K562 (cell line): ENCODE measurements around the gene MSL3. TPM values are rescaled to one million over a fixed set of nuclear protein-coding genes. Genes with fewer than 3 reads are reported as not detected.

ENCODE experiments used
- ATAC-seq: fragments of 200-7000 bp; cut with Tn5 transposase; 3 replicates; pipeline ENCODE4 v1.9.1; 2020; ENCODE audit warnings: moderate library complexity
- BruUV-seq: library from RNA; stranded (reverse); fragments of 400-500 nt; replicated peaks from 2 replicates; lab custom pipeline; 2021; lab: Mats Ljungman, UMichigan
- CTCF ChIA-PET: fragments of 300-600 bp; formaldehyde crosslinking; extraction: SDS; loops from one replicate; lab custom pipeline; 2021; ENCODE audit warnings: low intra/inter-chr PET ratio; lab: Yijun Ruan, JAX
- POLR2A ChIA-PET: fragments of 300-600, 350-650 bp; sonication (Branson Sonifier 250); formaldehyde crosslinking; extraction: SDS; loops from one replicate; lab custom pipeline; 2021; ENCODE audit warnings: antibody characterized with exemption, inconsistent platforms; lab: Yijun Ruan, JAX
- DNase-seq, 4 experiments: peaks; one replicate each; pipeline versions ENCODE4 v3.0.0 to v3.0.0-alpha.2; 2011 to 2018; ENCODE audit warnings: low spot score in 3 of 4, mixed read lengths in 3 of 4; ENCODE audit errors: extremely low read depth in 1 of 4
- FAIRE-seq: peaks from 2 replicates; lab custom pipeline; 2011; peaks lifted over from hg19 to GRCh38; lab: Jason Lieb, UNC
- H2AFZ ChIP-seq: 2 replicates; pipeline ENCODE4 v1.6.0; 2011; ENCODE audit warnings: low read depth, low read length, control low read depth, inconsistent platforms
- H3K27ac ChIP-seq: fragments of 200-600 bp; 3 replicates; pipeline ENCODE4 v1.8.0; 2011; ENCODE audit warnings: low read depth, mild to moderate bottlenecking, control low read depth, inconsistent platforms, low read length, moderate library complexity, mixed read lengths; ENCODE audit errors: extremely low read depth
- H3K27me3 ChIP-seq, 2 experiments: fragments of 300-600 bp in 1 of 2; 2 replicates in 1 of 2; 3 replicates in 1 of 2; pipeline versions ENCODE4 v1.6.0 to v1.8.0; 2011; ENCODE audit warnings: inconsistent platforms in 2 of 2, low read length in 2 of 2, mild to moderate bottlenecking in 1 of 2, mixed read lengths in 1 of 2, moderate library complexity in 1 of 2; ENCODE audit not compliant: control insufficient read depth in 2 of 2, insufficient read depth in 2 of 2
- H3K36me3 ChIP-seq: fragments of 300-600 bp; 3 replicates; pipeline ENCODE4 v1.8.0; 2011; ENCODE audit warnings: mild to moderate bottlenecking, low read length, inconsistent platforms; ENCODE audit not compliant: control insufficient read depth, insufficient read depth
- H3K4me1 ChIP-seq, 2 experiments: fragments of 200-600 bp in 1 of 2; replicated peaks in 1 of 2; 2 replicates in 1 of 2; 3 replicates in 1 of 2; pipeline versions ENCODE4 v1.5.1 to v1.8.0; 2011; ENCODE audit warnings: inconsistent platforms in 2 of 2, low read length in 2 of 2, mild to moderate bottlenecking in 1 of 2, mixed read lengths in 1 of 2, moderate library complexity in 1 of 2; ENCODE audit not compliant: control insufficient read depth in 2 of 2, insufficient read depth in 2 of 2
- H3K4me2 ChIP-seq: 2 replicates; pipeline ENCODE4 v1.6.1; 2011; ENCODE audit warnings: low read length, control low read depth, inconsistent platforms, mixed read lengths; ENCODE audit not compliant: insufficient read depth
- H3K4me3 ChIP-seq: fragments of 200-600 bp; sonication (generic), shearing (Covaris generic); 2 replicates; pipeline ENCODE4 v1.5.1; 2016; ENCODE audit warnings: control low read depth, inconsistent platforms
- H3K79me2 ChIP-seq: fragments of 200-600 bp; 3 replicates; pipeline ENCODE4 v1.8.0; 2011; ENCODE audit warnings: low read length, inconsistent platforms; ENCODE audit not compliant: control insufficient read depth, insufficient read depth
- H3K9ac ChIP-seq, 2 experiments: 2 replicates each; pipeline versions ENCODE4 v1.6.0 to v1.6.1; 2011; ENCODE audit warnings: low read depth in 2 of 2, low read length in 2 of 2, control low read depth in 1 of 2, inconsistent platforms in 1 of 2, mild to moderate bottlenecking in 1 of 2, mixed read lengths in 1 of 2; ENCODE audit not compliant: insufficient read depth in 1 of 2
- H3K9me1 ChIP-seq: one replicate; pipeline ENCODE4 v1.6.0; 2011; ENCODE audit warnings: inconsistent platforms, mild to moderate bottlenecking, low read length, moderate library complexity; ENCODE audit not compliant: control insufficient read depth, insufficient read depth
- H3K9me3 ChIP-seq: replicated peaks from 2 replicates; pipeline ENCODE4 v1.5.1; 2011; ENCODE audit warnings: low read depth, low read length, inconsistent platforms; ENCODE audit not compliant: control insufficient read depth, insufficient read depth
- H4K20me1 ChIP-seq: replicated peaks from 2 replicates; pipeline ENCODE4 v1.6.1; 2011; ENCODE audit warnings: low read length, inconsistent platforms, mixed read lengths; ENCODE audit not compliant: control insufficient read depth, insufficient read depth
- ATF1 ChIP-seq, 2 experiments: fragments of 450-650 bp in 1 of 2; IDR thresholded peaks; 2 replicates each; pipeline ENCODE4 v1.6.1; 2016; ENCODE audit warnings: missing compliant biosample characterization in 1 of 2, missing genetic modification characterization in 1 of 2
- BRD4 ChIP-seq: fragments of 200-600 bp; sonication (generic); IDR thresholded peaks from 2 replicates; pipeline ENCODE4 v1.6.1; 2017; ENCODE audit warnings: inconsistent platforms
- CBX3 ChIP-seq, 2 experiments: IDR thresholded peaks; 1 replicate in 1 of 2; 2 replicates in 1 of 2; pipeline ENCODE4 v1.6.1; 2012; ENCODE audit warnings: inconsistent platforms in 2 of 2, low read length in 2 of 2, borderline replicate concordance in 1 of 2, control low read depth in 1 of 2
- CBX5 ChIP-seq: IDR thresholded peaks from 2 replicates; pipeline ENCODE4 v1.6.1; 2014; ENCODE audit warnings: low read depth, borderline replicate concordance
- FOXK2 ChIP-seq, 2 experiments: fragments of 450-650 bp; IDR thresholded peaks in 1 of 2; conservative IDR thresholded peaks in 1 of 2; 2 replicates each; pipeline ENCODE4 v1.6.1; 2016; ENCODE audit warnings: low read depth in 2 of 2, mild to moderate bottlenecking in 1 of 2
- RFX7 ChIP-seq: fragments of 250-450 bp; sonication (Bioruptor Pico); IDR thresholded peaks from 2 replicates; pipeline ENCODE4 v1.5.1; 2021; ENCODE audit warnings: mild to moderate bottlenecking
- RNF2 ChIP-seq: sonication (generic); IDR thresholded peaks from 2 replicates; pipeline ENCODE4 v1.6.1; 2016
- STAG1 ChIP-seq: sonication (generic); formaldehyde crosslinking; IDR thresholded peaks from 2 replicates; pipeline ENCODE4 v1.5.0; 2020; ENCODE audit warnings: missing genetic modification reagents, borderline replicate concordance
- ZC3H8 ChIP-seq: fragments of 450-650 bp; IDR thresholded peaks from 2 replicates; pipeline ENCODE4 v1.6.1; 2017
- ZFP1 ChIP-seq: fragments of 450-650 bp; formaldehyde crosslinking; IDR thresholded peaks from 2 replicates; pipeline ENCODE4 v1.4.0; 2020; ENCODE audit warnings: mild to moderate bottlenecking, mixed read lengths
- ZFP36 ChIP-seq: fragments of 150-350 bp; IDR thresholded peaks from 2 replicates; pipeline ENCODE4 v1.6.1; 2018; ENCODE audit warnings: low read length, low read depth; ENCODE audit not compliant: partially characterized antibody
- ZKSCAN1 ChIP-seq: fragments of 150-350 bp; IDR thresholded peaks from 2 replicates; pipeline ENCODE4 v1.6.1; 2016; ENCODE audit warnings: low read depth, low read length
- ZNF134 ChIP-seq: fragments of 250-450 bp; sonication (Bioruptor Pico); conservative IDR thresholded peaks from 2 replicates; pipeline ENCODE4 v1.4.0; 2020
- ZNF707 ChIP-seq: fragments of 250-450 bp; sonication (Bioruptor Pico); conservative IDR thresholded peaks from 2 replicates; pipeline ENCODE4 v1.8.0; 2022; ENCODE audit warnings: inconsistent platforms, mild to moderate bottlenecking, moderate library complexity
- in situ Hi-C: fragments of 300-500 bp; cut with MboI; formaldehyde crosslinking; loops from 4 replicates; pipeline ENCODE4 v1.15.0; 2018; ENCODE audit warnings: inconsistent platforms, mixed read lengths
- intact Hi-C: fragments of 100-400 bp; cut with micrococcal nuclease; formaldehyde crosslinking; loops from 2 replicates; pipeline ENCODE4 v1.14.2; 2022
- polyA plus RNA-seq, 8 experiments: library from polyadenylated mRNA; depleted of rRNA in 4 of 8; stranded (reverse) in 5 of 8; unstranded in 3 of 8; fragments of >200 nt; fragmentation: Nextera tagmentation in 2 of 8; fragmentation: Illumina TruSeq in 1 of 8; extraction: Ambion mirVana in 2 of 8; extraction: Trizol in 1 of 8; gene quantifications; 2 replicates each; pipeline versions ENCODE4 v1.2.1 to v1.2.3, GENCODE V29; 2011 to 2014; ENCODE audit warnings: inconsistent platforms in 1 of 8, missing spikeins in 1 of 8
- total RNA-seq, 7 experiments: library from RNA; depleted of rRNA in 6 of 7; stranded (reverse); fragments of >200 nt in 6 of 7; fragmentation: Illumina TruSeq in 2 of 7; extraction: Trizol in 2 of 7; gene quantifications; 2 replicates each; pipeline versions ENCODE4 v1.2.1 to v1.2.3, GENCODE V29; 2011 to 2021; ENCODE audit warnings: low replicate concordance in 1 of 7
- TF ChIP-seq, protein P1 (sequence below): fragments of 250-450 bp; sonication (Bioruptor Pico); IDR thresholded peaks from 2 replicates; pipeline ENCODE4 v1.8.0; 2021; ENCODE audit warnings: mild to moderate bottlenecking, moderate library complexity
- TF ChIP-seq, protein P2 (sequence below): IDR thresholded peaks from 2 replicates; pipeline ENCODE4 v1.6.1; 2011; ENCODE audit not compliant: insufficient read length; ENCODE audit errors: extremely low read depth
- TF ChIP-seq, protein P3 (sequence below): fragments of 200-400 bp; formaldehyde crosslinking; IDR thresholded peaks from 2 replicates; pipeline ENCODE4 v1.6.1; 2017; ENCODE audit warnings: mild to moderate bottlenecking, low read depth, low read length, moderate library complexity

MSL3 gene
- total and polyA plus RNA-seq, 9 of the 15 experiments (the other 6 are each of a cell fraction or from before 2014, with no cell fraction given): 21.3 to 39.9 (median 27.1) TPM

DNA sequence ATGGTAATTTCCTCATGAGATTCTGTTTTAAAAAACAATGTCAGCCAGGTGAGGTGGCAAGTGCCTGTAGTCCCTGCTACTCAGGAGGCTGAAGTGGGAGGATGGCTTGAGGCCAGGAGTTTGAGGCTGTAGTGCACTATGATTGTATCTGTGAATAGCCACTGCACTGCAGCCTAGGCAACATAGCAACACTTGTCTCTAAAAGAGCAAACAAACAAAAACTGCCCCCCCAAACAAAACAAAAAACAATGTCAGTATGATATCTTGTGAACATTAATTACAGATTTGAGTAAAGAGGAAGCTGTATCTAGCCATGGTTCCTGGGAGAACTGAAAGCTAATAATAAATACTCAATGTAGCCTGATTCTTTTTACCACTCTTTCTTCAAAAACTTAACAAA lies 6.8 kb upstream of the MSL3 start:
- Histone ChIP-seq H3K27ac (no peak overlapping the region), H3K9ac (no peak overlapping the region), H3K9me3 (no peaks in the 10 kb centered on the region), H3K4me1 (no peaks in the 10 kb centered on the region; a peak in 1 of 5 replicates), H3K79me2 (no peaks in the 10 kb centered on the region), H4K20me1 (no peaks in the 10 kb centered on the region), H3K27me3 (no peaks in the 10 kb centered on the region; a peak in 3 of 5 replicates), H3K36me3 (no peaks in the 10 kb centered on the region), H3K4me3 (no peak overlapping the region), H3K4me2 (no peak overlapping the region), H2AFZ (no peak overlapping the region), H3K9me1 (no peaks in the 10 kb centered on the region)
- TF ChIP-seq ZC3H8 (no peak), CBX3 (IDR thresholded peaks at IDR 0.05; ENCODE audit: borderline replicate concordance in 1 of 2, low read length in 2 of 2) (no peak), BRD4 (no peak), ZNF134 (no peak), RFX7 (no peak), ZFP36 (no peak), STAG1 (CRISPR knock-in tag) (no peak), ATF1 (CRISPR knock-in tag; IDR thresholded peaks at IDR 0.05) (no peak), ATF1 (tag; IDR thresholded peaks at IDR 0.05) (no peak), FOXK2 (conservative IDR thresholded peaks at IDR 0.05 in 1 of 2, IDR thresholded peaks at IDR 0.05 in 1 of 2; ENCODE audit: low read depth in 2 of 2) (no peak), ZNF707 (CRISPR knock-in tag) (no peak), CBX5 (no peak), ZKSCAN1 (no peak), RNF2 (no peak), ZFP1 (no peak)
- TF ChIP-seq, protein P1, sequence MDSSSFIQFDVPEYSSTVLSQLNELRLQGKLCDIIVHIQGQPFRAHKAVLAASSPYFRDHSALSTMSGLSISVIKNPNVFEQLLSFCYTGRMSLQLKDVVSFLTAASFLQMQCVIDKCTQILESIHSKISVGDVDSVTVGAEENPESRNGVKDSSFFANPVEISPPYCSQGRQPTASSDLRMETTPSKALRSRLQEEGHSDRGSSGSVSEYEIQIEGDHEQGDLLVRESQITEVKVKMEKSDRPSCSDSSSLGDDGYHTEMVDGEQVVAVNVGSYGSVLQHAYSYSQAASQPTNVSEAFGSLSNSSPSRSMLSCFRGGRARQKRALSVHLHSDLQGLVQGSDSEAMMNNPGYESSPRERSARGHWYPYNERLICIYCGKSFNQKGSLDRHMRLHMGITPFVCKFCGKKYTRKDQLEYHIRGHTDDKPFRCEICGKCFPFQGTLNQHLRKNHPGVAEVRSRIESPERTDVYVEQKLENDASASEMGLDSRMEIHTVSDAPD (CRISPR knock-in tag): no peak
- TF ChIP-seq, protein P2, sequence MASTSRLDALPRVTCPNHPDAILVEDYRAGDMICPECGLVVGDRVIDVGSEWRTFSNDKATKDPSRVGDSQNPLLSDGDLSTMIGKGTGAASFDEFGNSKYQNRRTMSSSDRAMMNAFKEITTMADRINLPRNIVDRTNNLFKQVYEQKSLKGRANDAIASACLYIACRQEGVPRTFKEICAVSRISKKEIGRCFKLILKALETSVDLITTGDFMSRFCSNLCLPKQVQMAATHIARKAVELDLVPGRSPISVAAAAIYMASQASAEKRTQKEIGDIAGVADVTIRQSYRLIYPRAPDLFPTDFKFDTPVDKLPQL: no peak
- TF ChIP-seq, protein P3, sequence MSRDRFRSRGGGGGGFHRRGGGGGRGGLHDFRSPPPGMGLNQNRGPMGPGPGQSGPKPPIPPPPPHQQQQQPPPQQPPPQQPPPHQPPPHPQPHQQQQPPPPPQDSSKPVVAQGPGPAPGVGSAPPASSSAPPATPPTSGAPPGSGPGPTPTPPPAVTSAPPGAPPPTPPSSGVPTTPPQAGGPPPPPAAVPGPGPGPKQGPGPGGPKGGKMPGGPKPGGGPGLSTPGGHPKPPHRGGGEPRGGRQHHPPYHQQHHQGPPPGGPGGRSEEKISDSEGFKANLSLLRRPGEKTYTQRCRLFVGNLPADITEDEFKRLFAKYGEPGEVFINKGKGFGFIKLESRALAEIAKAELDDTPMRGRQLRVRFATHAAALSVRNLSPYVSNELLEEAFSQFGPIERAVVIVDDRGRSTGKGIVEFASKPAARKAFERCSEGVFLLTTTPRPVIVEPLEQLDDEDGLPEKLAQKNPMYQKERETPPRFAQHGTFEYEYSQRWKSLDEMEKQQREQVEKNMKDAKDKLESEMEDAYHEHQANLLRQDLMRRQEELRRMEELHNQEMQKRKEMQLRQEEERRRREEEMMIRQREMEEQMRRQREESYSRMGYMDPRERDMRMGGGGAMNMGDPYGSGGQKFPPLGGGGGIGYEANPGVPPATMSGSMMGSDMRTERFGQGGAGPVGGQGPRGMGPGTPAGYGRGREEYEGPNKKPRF: no peak
- BruUV-seq: no TSS peak
- POLR2A ChIA-PET: no interaction called here
- FAIRE-seq: no peak
- in situ Hi-C loops: loop anchor here (25.0 kb wide), 2 partner anchors 364 to 1564 kb away; no protein-coding TSS in a partner anchor
- intact Hi-C loops: no loop called here
- no peak for DNase-seq
- CTCF ChIA-PET: no interaction called here
- no peak for ATAC-seq
